GDM1 (cell line): ENCODE results near the gene NTM.

Experiments
- DNase-seq: peaks from one replicate; lab custom pipeline; 2025; lab: John Stamatoyannopoulos, UW

NTM gene

DNA sequence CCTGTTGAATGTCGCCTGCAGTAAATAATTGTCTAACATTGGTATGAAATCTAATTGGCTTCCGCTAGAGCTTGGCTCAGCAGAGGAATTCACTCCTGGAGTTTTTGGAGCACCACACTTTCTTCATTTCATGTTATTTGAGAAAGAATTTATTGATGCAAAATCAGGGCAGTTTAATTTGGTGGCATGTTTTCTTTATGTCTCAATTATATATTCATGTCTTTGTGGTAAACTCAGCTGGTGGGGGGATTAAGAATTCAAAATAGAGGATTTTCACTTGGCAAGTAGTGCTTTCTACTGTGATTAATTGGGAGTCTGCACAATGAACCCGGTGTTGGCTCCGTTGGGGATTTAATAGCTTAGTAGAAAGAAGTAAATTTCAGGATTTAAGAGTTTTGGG is 784.4 kb downstream of the NTM start:
- no peak for DNase-seq

DNA sequence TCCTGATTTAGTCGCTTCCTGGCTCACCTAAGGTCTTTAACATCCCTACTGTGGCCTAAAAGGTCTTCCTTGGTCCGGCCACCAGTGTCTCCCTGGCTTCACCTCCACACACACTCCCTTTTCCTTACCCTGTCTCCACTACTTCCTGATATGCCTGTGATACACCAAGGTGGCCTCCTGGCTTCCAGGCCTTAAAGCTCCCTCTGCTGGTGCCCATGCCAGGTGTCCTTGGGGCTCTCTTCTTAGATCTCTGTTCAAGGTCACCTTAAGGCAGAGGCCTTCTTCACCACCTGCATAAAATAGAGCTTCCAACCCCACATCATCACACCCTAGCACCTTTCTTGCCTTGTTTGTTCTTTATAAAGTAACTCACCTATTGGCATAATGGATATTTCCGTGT is 787.7 kb downstream of the NTM start:
- no peak for DNase-seq

DNA sequence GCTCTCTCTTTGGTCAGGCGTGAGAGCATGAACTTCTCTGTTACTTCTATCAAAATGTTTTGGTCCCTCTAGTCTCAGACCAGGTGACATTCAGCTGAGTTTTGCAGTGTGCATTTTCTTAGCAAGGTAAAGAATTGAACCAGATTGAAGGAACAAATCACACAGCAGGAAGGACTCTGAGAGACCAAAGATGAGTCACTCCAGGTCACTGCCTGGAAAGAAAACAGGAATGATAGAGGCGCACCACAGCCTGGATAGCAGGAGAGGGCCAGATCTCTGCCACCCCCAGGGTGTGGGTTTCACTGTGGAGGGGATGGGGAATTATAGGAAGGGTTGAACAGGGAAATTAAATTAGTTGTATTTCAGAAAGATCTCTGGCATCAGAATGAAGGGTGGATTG is 788.3 kb downstream of the NTM start:
- no peak for DNase-seq

DNA sequence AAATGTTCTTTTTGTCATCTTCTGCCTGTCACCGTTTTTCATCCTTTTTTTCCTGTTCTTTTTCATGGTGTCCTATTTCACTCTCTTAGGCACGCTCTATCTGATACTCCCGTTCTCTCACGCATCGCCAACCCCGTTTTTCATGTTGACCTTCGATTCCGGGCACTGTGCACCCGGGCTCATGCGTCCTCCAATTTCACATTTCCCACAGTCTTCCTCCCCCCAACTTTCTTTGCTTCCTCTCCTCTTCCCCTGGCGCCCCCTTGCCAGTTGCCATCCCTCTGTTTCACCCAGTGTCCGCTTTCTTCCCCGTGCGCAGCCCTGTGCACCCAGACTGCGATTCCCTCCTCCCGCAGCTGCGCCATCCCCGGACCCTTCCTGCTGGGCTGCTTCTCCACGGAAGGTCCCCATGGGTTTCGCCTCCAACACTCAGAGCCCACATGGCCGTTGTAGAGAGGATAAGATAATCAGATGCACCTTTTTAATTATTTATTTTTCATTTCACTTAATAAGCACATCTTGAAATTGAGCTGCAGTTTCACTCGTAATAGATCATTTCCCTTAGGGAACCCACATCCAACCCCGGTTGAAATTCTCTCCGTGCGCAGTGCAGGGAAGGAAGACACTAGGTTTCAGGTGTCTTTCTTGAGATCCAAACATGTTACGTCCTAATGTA is 791.1 kb downstream of the NTM start:
- DNase-seq, result no peak

DNA sequence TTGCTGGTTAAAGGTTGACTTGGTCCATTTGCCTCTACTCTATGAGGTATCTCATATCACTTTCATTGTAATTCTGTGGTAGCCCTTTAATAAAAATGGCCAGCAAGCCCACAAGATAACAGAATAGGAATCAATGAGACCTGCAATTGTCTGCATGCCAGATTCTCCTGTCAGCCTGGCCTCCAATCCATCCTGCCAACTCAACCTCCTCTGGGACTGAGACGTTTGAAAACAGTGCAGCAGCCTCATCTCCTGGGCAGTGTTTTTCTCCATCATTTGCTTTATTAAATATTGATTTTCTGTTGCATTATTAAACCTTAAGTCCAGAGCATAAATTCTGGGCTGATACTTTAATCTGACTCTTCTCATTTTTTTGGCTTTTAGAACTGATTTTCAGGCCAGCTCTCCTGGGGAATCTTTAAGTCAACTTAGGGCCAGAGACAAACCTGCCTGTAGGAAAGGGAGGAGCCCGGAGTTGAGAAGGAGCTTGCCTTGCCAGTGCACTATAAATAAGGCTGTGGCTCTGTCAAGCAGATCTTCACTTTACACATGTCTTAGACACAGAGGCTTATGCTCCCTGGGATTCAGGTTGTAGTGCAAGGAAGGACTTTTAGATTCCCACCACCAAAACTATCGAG is 798.0 kb downstream of the NTM start:
- DNase-seq, result no peak

DNA sequence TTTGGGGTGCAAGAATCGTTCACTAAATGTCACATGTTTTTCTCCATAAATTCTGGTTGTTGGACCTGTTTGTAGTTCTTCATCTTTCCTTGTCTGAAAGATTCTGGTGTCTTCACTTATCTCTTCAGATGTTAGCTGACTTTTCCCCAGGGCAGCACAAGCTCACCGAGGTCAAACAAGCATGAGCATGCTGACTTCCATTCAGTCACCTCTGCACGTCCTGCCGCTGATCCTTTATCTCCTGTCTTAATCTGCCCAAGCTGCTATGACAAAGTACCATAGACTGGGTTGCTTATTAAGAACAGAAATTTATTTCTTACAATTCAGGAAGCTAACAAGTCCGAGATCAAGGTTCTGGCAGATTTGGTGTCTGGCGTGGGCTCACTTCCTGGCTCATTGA is 800.6 kb downstream of the NTM start:
- DNase-seq, result no peak

DNA sequence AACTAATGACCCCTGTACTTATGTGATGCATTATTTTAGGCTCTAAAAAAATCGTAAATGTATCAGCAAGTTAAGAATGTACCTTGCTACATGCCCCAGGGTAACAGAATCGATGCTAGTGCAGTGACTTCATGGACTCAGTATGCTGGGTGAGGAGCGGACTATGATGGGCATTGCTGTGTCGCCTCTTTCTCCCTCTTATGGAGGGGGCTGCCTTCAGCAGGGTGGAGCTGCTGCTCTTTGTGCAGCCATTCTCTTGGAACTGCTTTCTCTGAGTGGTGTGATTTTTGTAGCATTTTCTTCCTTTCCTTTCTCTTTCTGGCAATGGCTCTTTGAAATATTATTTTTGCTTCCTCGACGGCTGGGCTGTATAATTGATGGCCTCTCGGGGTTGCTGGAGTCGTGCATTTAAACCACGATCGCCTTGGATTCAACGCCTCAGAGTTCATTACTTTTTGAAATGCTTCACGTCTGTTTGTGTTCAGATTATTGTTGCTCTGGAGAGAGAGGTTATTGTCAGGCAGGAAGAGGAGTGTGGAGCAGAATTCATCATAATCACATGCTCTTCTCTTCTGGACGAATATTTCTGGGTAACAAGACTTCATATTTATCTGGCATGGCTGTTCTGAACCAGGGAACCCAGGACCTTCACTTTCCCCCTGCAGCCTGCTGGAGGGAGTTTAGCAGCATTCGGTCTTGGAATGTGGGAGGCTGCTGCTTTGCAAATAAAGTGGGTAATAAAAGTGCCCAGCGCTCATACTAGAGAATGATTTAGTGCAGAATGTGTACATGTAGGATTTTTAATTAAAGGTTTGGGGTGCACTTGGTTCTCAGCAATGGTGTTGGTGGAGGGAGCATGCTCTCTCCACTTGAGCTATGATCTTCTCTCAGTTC is 804.2 kb downstream of the NTM start:
- no peak for DNase-seq

DNA sequence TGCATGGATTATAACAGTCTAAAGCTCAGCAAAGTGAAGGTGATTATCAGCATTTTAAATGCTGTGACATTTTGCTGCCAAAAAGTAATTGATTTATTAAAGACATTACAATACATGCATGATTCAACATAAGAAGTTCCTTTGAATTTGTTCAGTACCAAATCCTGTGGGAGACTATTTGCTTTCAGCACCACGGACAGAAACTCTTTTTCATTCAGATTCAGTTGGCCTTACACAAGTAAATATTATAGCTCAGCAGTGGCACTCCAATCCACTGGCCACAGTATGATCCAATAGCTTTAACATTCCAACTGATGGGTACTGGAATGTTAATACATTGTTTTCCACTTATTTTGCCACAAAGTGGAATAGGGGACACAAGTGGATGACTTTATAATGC is 806.7 kb downstream of the NTM start:
- DNase-seq, result peak; percentile 3

DNA sequence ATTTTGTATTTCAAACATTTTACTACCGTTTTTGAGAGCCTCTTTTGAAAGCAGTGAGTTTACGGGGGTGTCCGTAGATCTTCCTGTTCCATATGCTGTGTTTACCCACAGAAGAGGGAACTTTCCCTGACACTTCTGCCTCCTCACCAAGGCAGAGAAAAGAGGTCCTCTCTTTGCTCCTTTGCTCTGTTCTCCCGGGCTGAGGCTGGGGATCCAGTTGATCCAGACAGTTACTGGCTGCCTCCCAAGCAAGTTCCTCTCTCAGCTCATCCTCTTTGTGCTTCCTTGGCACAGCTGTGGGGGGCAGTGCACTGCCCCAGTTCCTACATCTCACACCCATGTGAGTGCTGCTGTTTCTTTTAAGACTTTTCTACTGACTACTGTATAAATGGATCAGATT is 813.7 kb downstream of the NTM start:
- no peak for DNase-seq

DNA sequence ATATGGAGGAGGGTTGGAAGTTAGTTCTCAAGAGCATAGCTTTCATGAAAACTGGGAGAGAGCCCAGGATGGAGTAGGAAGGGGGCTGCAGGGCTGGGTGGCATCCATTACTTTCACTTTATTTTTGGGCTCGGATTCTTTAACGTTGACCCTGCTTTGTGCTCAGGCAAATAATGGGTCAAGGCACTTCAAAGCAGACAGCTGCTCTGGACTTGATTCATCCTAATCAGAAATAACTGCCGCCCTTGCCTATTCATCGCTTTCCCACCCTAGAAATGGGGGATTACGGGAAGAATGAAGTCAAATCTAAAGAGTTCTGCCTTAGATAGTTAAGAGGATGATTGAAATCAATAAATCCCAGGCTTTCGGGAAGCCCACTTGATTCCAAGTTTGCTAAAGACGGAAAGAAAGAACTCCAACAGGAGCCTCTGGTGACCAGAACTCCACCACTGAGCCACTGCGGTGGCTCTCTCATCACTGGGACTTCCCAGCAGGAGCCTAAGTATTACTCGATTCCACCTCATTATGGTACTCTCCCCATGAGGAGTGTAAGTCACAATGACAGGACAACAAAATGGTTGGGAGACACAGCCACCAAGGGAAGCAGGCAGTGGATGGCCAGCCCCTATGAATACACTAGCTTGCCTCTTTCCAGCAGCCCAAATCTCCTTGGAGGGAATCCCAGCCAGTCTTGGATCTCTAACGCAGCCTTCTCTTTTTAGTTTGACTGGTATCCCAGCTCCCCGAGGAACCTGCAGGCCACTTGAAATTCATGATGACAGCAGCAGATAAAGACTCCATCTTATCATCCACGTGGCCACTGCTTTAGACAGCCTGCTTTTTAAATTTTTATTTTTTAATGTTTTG is 815.5 kb downstream of the NTM start:
- DNase-seq, result no peak

DNA sequence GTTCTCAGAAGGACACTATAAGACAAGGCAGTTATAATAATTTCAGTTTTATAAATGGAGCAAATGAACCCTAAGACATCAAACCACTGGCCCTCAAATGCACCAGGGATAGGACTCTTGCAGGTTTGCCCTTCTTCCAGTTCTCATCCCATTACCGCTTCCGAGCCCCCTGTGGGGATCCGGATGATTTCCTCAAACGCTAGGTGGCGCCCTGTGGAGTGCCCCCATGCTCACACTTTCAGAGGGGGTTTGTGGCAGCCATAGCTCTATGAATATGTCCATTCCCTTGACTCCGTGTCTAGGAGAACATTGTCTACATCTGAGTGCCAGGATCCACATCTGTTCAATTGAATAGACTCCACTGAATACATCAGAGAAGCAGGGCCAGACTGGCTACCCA is 816.3 kb downstream of the NTM start:
- DNase-seq, result no peak

DNA sequence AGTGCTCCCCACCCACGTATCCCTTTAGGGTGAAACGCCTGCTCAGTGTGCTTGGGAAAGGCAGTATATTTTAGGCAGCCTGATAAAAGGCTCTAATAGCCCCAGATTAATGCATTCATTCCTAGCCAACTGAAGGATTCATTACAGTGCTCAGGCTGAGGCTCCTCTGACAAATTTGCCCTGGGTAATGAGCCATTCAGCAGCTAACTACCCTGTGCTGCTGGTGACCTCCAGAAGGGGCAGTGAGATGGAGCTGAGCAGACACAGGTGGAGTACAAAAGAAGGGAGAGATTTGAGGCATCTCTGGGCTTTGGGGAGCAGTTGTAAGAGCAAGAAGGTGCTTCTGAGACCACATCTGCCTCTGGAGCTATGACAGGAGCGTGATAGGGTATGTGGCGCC is 817.0 kb downstream of the NTM start:
- DNase-seq, result no peak

DNA sequence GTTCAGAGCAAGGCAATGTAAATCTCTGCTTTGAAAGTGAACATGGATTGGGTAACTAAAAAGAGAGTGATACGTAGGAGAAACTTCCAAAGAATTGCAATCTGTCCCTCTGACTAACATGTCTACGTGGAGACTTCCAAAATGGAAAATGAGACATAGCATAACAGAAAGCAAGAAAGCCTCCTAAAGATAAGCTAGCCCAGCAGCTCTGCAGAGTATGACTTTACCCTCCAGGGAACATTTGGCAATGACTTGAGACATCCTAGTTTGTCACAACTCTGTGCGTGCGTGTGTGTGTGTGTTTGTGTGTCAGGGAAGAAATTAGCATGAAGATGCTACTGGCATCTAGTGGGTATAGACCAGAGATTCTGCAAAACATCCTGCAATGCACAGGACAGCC is 817.4 kb downstream of the NTM start:
- DNase-seq, result no peak

DNA sequence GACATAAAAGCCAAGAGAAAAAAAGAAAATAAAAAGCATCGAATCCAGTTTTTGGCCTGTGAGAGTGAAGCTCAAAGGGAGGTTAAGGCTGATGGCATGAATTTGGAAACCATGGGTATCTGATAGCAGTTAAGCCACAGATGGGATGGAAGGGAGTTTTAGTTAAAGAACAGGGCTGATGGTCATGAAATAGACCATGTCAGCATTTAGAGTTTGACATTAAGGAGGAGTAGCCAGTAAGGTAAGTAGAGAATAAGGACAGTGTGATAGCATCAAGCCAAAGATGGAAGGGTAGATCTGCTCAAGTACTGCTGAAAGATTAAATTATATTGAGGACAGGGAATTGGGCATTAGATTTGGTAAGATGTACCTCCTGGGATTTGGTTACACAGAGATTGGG is 826.5 kb downstream of the NTM start:
- DNase-seq, result no peak

DNA sequence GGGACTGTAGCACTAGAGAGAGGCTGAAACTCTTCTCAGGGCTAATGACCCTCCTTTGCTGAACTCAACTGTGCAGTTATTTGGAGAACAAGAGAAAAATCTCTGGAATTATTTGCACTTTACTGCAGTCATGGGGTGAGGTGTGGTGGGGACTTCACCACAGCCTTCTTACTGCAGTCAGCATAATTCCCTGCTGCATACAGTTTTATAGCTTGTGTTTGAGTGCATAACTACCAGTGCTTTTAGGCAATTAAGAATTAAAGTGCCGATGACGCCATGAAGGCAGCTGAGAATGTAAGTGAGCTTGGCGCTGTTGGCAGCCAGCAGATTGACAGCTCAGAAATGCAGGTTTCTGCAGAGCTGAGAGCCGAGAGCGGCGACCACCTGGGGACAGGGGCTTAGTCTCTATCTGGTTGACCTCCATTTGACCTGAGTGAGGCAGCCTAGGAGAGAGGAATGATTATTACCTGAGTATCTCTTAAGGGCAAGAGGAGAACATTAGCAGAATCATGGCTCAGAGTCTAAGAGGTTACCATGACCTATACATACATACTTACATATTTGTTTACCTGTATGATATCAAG is 830.0 kb downstream of the NTM start:
- no peak for DNase-seq

DNA sequence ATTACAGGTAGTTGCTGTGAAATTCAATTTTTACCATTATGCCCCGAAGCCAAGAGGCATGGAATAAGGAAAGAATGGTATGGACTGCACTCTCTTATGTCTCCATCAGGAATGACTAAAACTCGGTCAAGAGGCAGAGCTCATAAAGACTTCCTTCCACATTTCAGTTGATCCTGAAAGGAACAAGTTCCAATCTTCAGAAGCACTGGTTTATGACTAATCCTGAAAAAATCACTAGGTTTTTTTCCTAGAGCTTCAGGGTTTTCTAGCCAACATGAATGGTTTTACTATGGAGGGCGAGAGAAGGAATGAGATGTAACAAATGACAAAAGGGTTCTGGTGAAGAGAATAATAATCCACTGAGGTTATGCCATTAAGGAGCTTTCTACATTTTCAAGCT is 832.2 kb downstream of the NTM start:
- no peak for DNase-seq

DNA sequence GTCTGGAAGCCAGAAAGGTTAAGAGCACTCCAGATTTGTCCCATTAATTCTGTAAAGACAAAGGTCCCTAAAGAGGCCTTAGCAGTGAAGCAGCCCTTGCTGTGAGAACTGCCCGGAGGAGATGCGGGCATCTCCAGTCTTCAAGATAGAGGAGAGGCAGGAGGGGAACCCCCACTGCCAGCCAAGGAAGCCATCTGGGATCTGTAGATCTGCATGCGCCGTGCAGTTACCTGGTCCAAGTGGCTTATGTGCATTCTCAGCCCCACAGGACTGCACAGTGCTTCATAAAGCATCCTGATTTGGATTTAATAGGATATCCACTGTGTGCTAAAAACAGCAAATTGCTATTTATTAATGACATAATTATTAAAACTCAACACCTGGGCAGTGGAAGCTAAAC is 834.6 kb downstream of the NTM start:
- no peak for DNase-seq

DNA sequence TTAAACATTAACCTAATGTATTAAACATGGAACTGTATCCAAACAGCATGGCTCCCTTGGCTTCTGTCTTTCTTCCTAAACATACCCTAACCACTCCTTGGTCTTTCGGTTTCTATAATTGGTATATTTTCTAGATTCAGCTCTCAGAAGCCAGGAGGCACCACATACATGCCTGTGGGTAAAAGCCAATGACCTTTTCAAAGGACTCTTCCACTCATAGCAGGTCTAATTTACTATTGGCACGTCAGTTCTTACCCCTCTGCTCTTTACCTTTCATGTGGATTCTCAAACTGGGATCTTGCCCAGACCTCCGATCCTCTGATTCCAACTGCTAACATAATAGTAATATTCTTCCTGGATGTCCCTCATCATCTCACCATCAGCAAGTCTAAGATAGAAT is 835.1 kb downstream of the NTM start:
- DNase-seq, result no peak

DNA sequence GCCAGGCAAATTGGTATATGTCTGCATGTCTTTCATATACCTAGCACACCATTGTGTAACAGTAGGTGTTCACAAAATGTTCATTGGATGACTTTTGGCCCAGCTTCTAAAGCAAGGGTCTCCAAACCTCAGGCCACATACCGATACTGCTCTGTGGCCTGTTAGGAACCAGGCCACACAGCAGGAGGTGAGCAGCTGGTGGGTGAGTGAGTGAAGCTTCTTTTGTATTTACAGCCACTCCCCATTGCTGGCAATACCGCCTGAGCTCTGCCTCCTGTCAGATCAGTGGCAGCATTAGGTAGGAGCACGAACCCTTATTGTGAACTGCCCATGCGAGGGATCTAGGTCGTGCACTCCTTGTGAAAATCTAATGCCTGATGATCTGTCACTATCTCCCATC is 836.6 kb downstream of the NTM start:
- DNase-seq, result no peak

DNA sequence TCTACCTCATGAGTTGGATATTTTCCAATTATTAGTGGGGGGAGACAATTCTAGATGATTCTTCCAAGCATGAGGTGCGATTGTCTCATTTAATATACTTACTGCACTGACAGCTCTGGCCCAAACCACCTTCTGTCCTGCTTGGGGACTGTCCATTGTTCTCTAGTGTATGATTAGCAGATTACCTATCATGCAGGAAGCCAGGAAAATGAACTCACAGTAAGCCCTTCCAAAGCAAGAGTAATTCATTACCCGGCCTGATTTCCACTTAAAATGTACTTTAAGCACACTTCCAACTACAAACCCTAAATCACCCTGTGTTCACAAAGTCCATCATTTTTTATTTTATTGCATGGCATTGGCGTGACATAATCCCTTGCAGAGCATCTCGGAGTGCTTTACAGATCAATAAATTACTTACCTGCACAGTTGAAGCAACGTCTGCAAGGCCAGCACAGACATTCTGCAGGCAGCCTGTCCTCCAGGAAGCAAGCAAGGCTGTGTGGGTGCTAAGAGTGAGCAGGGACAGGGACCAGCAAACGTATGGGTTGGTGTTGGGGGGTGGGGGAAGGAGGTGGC is 838.2 kb downstream of the NTM start:
- no peak for DNase-seq

DNA sequence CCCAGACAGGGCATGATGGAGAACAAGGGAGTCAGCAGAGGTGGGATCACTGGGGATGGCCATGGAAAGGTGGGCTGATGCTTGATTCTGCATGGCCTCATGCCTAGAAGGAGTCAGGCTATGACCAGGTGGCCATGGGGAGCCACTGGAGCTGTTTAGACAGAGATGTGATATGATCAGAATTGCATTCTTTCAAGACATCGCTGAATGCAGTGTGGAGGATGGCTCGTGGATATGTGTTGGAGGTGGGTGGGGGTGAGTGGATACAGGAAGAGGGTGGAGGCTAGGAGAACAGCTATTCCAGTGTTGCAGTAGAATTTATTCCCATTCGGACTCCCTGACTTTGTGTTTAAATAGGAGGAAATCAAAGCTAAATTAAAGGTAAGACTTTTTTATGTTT is 841.1 kb downstream of the NTM start:
- DNase-seq, result no peak

DNA sequence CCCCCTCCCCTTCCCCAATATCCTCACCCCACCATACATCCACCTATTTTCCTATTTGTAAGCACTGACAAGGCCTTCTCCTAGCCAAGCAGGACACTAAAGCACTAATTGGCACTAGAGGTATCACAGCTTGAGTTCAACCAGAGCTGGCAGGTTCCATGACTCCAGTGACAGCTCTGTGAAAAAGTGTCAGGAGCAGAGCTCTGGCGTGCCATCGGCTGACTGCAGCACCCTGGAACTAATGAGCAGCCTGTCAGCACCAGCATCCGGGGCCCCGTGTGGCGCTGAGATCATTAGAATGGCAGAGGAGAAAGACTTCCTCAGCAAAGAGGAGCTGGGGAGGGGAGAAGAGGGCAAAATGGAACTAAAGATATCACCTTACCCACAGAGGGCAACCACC is 847.4 kb downstream of the NTM start:
- DNase-seq, result no peak
